ENCODE data around the gene ARHGAP28. TPM values are rescaled to one million over a fixed set of nuclear protein-coding genes. Genes with fewer than 3 reads are reported as not detected.
A peak's percentile ranks its signal among the peaks of the same experiment; 100 is the strongest.
"Not testable (repeated sequence)": the region's sequence is repeated elsewhere in the genome, so short reads cannot be mapped to it uniquely, and the experiment has no call there.

Gene ARHGAP28
- total RNA-seq, 1 experiment from 2014 or later: 32.3 TPM

DNA sequence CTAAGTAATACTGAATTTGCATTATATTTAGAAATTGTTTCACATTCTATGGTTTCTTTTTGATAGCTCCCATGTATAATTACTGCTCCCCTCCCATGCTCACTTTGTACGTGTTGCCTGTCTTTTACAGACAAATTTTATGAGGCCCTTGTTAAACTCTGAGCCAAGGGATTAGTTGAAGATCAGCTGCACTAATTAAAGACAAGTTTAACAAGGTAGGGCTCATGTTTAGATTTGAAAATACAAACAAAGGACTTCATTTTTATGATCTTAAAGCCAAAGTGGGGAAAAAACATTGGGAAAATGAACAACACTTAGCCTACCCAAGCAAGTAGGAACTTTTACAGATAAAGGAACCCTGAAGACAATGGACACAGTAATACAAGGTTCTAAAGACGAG is 46.2 kb downstream of the ARHGAP28 start:
- no peak for DNase-seq (ENCODE audit: low spot score)

DNA sequence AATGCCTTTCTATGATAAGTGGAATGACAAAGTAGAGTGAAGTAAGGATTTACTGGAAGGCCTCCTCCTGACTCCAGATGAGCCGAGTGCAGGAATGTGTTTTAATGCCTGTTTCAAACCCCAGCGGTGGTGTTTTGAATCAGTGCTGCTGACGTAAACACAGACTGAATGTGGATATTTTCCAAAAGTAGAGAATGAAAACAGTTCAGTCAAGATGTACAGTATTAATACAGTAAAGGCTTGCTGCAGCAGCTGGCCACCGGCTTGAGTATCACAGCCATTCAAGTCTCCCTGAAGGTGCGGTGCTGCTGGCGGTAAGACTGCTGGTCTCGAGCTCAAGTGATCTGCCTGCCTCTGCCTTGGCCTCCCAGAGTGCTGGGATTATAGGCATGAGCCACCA is 46.7 kb downstream of the ARHGAP28 start:
- DNase-seq (ENCODE audit: low spot score): peak; percentile 21

DNA sequence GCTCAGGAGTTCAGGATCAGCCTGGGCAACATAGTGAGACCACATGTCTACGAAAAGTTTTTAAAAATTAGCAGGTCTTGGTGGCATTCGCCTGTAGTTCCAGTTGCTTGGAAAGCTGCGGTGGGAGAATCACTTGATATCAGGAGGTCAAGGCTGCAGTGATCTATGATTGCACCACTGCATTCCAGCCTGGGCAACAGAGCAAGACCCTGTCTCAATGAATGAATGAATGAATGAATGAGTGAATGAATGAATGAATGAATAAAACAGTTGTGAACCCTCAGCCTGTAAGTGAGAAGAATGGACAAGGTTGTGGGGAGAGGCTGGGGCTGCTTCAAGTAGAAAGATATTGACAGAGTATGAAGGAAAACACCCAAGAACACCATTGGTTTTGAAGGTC is 48.0 kb downstream of the ARHGAP28 start:
- no peak for DNase-seq (ENCODE audit: low spot score)

DNA sequence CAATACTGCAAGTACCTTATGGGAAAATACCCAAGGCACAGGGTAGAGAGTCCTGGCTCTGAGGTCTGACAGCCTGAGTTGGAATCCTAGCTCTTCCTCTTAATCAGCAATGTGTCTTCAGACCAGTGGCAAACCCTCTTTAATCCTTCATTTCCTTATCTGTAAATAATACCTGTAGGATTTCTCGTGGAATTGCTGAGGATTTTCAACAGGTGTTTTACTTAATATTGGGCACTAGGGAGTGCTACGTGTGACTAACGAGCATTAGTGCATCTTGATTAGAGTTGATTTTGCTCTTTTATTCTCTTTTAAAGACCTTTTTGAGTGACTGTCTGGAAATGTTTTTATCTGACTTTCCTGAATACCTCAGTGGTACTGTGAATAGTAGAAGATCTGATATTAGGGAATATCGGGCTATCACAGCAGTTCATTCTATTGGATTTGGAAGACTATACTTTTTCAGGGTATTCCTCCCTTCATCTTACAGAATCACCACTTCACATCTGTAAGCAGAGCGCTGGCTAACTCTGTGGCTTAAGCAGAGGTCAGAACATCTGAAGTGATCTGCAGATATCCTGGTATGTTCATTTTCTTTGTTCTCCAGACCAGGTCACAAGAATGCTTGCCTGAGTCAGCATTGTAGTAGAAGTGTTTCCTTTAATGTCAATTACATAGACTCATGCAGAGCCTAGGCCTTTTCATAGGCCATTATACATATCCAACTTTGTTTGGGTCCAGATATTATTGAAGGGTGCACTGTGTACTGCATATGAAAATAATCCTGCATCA is 49.1 kb downstream of the ARHGAP28 start:
- DNase-seq (ENCODE audit: low spot score): no peak

DNA sequence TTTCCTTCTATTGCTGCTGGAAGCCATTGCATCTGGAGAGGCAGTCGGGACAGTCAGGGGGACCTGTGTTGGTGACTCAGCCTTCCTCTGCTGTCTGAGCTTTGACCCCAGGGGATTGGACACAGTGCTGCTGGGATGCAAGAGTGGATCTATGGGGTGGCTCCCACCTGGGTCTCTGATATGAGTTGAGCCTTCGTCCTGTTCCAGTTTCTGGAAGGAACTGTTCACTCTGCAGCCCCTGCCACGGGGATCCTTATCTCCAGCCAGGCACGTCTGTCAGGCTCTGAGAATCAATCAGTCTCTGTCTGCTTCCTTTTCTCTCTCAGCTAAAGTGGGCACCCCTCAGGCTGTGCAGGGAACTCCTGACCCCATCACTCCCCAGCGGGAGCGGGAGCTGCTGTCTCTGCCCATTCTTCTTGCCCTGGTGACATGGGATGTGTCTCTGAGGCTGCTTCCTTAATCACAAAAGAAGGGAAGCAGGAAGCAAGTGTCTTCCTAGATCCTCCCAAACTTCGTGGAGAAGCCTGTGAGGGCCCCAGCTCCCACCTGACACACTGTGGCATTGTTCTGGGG is 51.7 kb downstream of the ARHGAP28 start:
- DNase-seq (ENCODE audit: low spot score): no peak

DNA sequence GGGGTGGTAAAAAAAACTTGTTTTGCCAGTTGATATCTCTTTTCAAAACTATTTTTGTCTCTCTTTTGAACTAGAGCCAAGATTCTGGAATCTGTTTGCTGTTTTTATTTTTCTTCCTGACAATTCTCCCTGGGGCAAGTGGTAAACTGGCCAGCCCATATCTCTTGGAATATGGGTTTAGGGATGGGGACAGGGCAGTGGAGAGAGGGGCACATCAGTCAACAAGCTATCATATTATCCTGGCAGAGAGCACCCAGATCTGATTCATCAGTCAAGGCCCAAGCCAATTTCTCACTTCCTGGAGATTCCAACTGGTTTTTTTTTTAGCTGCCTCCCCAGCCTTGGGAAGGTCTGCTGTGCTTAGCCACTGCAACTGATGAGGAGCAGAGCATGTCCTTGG is 52.3 kb downstream of the ARHGAP28 start:
- DNase-seq (ENCODE audit: low spot score): no peak

DNA sequence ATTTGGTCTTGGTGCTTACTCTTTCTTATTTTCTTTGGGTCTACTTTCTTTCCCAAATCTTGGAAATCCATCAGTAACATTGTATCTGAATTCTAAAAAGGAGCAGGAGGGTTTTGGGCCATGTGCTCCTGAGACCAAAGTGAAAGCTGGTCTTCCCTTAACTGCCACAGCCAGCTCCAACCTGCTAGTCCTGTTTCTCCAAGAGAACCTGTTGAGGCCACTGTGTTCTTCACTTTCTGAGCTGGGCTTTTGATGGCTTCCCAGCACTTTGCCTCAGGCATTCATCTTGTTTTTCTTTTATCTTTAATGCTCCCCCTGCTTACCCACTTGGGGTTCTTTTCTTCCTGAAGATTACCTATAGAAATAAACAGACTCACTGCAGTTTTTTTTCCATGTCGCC is 53.3 kb downstream of the ARHGAP28 start:
- no peak for DNase-seq (ENCODE audit: low spot score)

DNA sequence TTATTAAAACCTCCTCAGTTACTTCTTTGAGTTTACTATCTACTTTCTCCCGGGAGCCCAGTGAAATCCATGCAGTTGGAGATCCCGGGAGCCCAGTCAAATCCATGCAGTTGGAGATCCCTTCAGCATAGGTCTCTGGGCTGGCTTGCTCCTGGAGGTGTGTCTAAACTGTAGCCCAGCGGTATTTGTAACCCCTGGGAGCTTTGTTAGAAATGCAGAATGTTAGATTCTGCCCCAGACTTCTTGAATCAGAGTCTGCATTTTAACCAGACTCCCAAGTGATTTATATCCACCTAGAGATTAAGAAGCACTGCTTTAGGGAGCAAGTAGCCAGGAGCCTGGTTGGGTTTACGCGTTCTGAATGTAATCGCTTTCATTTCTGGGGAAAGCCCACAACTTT is 54.5 kb downstream of the ARHGAP28 start:
- DNase-seq (ENCODE audit: low spot score): no peak

DNA sequence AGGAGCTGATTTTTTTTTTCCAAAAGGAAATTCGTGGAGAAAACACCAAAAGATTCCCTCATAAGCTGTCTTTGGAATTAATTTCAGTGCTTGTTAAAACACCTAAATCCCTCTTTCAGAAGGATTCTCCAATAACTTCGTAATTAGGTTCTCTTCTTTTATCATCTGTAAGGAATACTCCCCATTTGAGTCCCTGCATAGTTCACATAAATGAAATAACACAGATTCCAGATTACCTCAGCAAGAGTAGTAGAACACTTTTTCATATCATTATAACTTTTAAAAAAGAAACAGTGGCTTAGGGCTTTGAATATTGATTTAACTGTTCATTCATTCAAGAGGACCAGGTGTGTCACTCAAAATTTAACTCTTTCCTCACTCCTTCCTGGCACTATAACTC is 55.5 kb downstream of the ARHGAP28 start:
- no peak for DNase-seq (ENCODE audit: low spot score)

DNA sequence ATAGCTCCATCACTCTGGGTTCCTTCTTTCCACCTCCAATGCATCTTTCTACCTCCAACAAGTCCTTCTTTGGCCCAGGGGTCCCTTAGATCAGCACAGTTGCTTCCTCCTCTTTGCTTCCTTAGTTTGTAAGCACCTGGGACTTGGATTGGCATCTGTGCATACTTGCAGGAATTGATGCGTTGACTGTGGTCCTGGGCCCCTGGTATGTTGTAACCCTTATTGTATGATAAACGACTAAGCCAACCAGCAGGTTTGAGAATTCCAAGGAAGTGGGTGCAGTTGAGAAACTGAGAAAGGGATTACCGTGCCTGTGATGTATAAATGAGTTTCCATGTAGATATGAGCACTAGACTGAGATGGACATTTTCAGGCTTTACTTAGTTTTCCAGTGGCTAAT is 55.9 kb downstream of the ARHGAP28 start:
- no peak for DNase-seq (ENCODE audit: low spot score)

DNA sequence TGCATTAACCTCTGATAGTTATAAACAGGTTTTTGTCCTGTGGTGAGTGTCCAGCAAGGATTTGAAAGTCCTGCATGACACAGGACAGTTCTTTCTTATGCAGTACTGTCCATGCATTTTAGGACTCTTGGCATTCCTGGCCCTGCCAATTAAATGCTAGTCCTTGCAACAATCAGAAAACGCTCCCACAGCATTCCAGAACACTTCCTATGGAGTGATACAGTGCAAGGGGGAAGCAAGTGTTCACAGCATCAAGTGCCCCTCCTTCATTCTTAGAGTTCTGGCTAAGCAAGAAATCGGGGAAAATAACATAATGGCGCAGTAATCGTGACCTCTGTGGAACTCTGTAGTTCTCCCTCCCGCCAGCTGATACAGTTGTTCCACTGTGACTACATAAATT is 62.9 kb downstream of the ARHGAP28 start:
- DNase-seq (ENCODE audit: low spot score): no peak

DNA sequence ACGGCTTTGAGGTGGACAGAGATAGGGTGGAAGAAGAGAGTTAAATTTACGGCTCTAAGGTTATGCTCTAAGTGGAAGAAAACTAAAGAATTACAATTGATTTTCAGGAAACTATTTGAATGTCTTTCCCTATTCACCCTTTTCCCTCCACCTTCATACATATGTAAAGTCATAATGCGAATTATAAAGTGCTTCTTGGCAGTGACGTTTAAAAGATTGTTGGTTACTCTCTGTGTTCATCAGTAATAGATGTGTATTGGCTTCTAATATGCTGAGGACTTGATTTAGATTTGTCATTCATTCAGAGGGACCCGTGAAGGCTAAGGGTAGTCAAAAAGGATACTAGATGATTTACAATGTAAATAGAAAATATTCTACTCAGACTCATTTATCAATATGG is 63.9 kb downstream of the ARHGAP28 start:
- DNase-seq (ENCODE audit: low spot score): no peak

DNA sequence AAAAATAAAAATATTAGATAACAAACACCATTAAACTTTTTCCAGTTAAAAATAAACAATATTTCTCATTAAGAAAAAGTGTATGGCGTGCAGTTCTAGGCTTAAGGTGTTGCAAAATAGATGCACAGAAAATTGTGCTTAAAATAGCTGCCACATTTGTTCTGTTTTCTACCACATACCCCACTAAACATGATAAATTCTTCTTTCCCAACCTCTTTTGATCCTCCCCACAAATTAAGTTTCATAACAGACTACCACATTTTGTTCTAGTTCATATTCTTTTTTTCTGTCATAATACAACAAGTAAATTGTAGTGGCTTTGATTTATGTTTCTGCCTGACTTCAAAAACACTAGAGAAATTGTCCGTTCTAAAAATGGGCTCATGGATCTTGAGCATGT is 64.5 kb downstream of the ARHGAP28 start:
- no peak for DNase-seq (ENCODE audit: low spot score)

DNA sequence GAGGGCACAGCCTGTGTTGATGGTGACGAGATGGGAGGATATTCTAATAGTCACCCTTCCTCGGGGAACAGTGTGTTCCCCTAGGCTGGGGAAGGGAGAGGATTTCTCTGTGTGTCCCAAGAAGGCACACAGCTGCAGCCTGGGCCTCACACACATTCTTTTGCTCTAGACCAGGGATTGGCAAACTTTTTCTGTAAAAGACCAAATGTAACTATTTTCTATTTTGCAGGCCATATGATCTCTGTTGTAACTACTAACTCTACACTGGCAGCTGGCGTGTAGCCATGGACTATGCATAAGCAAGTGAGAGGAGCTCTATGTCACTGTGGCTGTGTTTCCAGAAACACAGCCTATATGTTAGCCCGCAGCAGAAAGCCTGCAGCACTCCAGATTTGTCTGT is 65.8 kb downstream of the ARHGAP28 start:
- no peak for DNase-seq (ENCODE audit: low spot score)

DNA sequence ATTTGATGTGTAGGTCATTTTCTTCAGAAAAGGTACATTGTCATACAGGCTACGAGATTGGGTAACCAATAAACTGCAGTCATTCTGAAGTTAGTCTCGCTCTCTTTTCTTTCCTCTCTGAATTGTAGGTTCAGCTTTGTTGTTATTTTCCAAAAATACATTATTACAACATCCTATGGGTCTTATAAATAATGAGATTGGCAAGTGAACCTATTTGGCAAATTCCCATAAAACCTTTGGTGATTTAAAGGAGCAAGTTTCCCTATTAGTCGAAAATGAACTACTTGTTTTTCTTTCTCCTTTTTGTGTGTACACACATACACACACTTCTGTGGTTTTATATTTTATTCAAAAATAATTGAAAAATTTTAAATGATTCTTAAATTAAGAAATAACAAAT is 67.0 kb downstream of the ARHGAP28 start:
- no peak for DNase-seq (ENCODE audit: low spot score)

DNA sequence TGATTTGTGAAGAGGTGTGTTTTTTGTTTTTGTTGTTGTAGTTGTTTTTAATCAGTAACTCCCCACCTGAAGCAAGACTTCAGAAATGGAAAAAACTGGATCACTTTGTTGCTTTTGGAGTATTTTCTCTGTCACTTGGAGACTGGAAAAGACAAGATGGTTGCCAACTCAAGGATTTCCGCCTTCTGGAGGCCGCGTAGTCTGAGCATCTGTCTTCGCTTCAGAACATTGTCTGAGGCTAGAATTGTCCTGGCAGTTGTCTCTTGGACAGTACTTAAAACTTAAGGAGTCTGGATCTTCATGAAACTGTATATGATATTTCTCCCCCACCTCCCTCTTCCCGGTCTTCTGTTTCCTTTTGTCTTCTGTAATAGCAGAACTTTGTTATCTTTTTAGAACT is 67.7 kb downstream of the ARHGAP28 start:
- DNase-seq (ENCODE audit: low spot score): no peak

DNA sequence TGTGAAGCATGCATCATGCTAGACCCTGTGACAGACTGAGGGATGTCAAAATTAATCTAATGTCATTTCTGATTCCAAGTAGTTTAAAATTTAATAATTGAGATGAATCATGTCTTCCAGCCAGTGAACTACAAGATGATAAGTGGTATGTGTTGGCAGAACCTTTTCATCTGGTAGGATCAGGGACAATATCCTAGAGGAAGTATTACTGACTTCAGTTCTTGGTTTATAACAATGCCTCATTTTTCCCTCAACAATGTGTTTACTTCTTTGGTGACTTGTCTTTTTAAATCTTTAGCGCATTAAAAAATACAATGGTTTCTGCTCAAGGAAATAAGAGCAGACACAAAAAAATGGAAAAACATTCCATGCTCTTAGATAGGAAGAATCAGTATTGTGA is 69.4 kb downstream of the ARHGAP28 start:
- no peak for DNase-seq (ENCODE audit: low spot score)

DNA sequence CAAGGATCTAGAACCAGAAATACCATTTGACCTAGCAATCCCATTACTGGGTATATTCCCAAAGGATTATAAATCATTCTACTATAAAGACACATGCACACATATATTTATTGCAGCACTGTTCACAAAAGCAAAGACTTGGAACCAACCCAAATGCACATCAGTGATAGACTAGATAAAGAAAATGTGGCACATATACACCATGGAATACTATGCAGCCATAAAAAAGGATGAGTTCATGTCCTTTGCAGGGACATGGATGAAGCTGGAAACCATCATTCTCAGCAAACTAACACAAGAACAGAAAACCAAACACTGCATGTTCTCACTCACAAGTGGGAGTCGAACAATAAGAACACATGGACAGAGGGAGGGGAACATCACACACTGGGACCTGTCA is 70.8 kb downstream of the ARHGAP28 start:
- DNase-seq (ENCODE audit: low spot score): not testable (repeated sequence)

DNA sequence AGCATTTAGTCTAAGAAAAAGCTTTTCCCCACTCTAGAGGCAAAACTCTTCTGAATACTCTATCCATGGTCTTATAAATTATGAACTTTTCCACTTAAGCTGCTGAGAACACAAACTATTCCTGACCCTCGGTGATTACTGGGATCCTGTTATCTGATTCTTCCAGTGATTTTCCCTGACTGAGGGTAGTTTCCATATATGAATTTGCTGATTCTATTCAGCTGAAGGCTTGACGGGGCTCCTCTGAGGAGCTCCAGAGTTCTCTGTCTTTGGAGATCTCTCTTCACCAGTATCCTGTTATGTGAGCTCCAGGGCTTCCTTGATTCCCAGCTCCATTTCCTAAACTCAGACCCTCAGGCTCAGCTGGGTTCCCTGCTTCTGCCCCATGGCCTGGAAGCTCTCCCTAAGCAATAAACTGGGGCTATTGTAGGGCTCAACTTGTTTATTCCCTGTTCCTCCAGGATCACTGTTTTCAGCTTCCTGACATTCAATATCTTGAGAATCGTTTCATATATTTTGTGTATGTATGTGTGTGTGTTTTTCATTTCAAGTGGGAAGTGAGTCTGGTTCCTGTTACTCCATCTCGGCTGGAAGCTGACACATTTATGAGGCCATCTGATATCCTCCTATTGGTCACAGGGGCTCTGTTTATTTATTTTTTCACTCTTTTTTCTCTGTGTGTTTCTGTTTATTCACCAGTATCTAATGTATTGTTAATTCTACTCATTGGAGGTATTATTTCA is 78.2 kb downstream of the ARHGAP28 start:
- DNase-seq (ENCODE audit: low spot score): peak; percentile 22

DNA sequence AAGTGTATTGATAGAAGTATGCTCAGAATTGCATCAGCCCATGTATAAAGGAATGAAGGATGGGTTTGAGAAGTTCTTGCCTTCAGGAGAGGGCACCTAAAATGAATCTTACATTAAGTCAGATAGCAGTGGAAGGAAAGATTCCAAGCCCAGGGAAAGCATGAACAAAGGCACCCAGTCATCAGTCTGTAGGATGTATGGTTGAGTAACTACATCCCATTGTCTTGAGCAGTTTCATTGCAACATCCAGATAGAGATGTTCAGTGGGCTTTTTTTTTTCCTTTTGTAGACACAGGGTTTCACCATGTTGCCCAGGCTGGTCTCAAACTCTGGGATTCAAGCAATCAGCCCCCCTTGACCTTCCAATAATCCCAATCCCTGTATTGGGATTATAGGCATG is 80.7 kb downstream of the ARHGAP28 start:
- DNase-seq (ENCODE audit: low spot score): no peak

DNA sequence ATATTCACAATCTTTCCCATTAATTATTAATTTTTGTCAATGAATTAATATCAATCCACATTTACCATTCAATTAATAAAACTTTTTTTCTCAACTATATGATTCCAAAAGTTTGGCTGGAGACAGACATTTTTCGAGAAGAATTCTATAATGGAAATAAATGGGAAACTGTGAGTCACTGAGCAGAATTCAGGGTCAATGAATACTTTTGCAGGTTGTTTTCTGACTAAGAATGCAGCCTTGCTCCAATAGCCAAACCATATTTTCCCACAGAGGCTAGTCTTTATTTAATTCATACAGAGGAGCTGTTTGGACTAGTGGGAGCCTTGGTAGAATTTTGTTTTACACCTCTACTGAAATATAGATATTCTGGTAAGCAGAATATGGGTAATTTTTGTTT is 82.3 kb downstream of the ARHGAP28 start:
- DNase-seq (ENCODE audit: low spot score): no peak

DNA sequence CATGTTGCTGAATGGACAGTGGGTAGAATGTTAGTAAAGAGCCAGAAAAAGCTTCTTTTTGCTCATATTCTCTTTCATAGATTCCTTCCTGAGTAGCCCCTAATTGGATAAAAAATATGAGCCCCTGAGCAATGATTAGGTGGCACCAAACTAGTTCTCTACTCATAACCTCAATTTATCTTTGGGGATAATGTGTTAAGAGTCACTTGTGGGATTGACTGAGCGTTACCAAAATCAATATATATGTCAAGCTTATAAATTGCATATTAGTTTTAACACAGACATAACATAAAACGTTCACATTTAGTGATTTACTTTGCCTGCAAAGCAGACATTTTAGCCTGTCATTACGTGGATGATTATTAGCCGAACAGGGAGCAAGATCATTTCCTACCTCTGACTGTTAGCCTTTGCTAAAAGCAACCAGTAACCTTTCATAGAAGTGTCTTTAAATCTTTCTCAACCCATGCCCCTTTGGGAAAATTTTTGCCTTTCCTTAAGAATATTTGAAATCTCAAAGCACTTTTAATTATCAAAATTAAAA is 85.4 kb downstream of the ARHGAP28 start:
- no peak for DNase-seq (ENCODE audit: low spot score)

DNA sequence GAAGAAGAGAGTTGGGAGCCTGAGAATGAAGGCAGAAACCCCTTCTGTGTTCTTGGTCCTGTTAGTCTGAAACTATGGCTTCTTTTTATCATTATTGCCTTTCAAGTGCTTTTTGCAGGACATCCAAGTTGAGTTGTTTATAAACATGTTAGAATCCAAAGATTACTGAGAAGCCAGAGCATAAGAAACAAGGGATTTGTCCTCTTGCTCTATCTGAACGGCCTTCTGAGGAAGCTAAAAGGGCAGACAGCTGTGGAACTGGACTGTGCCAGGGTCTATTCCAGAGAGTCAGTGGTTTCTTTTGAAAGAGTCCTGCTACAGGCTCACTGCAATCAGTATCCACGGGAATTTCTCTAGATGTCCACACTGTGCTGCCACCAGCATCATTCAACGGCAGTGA is 86.6 kb downstream of the ARHGAP28 start:
- DNase-seq (ENCODE audit: low spot score): no peak

Data from H4 (cell line).